SHP77 treated with DMSO at 0.1 percent for 48 hours (cell line): ENCODE results near the gene ATP4A.

Source experiments
- DNase-seq: peaks from one replicate; lab custom pipeline; 2025; lab: John Stamatoyannopoulos, UW

ATP4A gene

DNA sequence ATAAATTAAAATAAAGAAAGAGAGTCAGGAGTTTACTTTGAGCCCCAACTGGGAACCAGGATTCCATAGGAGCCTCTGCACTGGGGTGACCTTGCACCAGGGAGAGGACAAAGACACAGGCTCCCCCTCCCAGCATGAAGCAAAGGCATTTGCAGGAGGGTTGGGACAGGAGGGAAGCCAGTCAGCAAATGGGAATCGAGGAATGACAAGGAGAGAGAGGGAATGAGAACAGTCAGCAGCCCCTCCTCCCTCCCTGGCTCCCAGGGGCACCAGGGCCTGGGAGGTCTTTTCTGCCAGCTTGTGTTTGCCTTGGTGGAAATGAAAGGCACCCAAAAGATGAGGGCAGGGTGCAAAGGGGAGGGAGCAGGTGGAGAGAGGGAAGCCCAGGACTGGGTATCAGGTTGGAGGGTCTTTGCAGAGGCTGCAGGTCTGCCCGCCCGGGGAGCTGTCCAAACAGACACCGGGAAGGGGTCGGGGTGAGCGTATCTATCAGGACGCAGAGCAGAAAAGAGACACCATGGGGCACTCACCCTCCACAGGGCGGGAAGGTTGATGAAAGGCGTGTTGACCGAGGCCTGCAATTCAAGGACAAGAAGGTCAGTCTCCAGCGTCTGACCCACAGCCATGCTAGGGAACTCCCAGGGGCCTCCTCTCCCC is 39.1 kb downstream of the ATP4A start:
- no peak for DNase-seq

DNA sequence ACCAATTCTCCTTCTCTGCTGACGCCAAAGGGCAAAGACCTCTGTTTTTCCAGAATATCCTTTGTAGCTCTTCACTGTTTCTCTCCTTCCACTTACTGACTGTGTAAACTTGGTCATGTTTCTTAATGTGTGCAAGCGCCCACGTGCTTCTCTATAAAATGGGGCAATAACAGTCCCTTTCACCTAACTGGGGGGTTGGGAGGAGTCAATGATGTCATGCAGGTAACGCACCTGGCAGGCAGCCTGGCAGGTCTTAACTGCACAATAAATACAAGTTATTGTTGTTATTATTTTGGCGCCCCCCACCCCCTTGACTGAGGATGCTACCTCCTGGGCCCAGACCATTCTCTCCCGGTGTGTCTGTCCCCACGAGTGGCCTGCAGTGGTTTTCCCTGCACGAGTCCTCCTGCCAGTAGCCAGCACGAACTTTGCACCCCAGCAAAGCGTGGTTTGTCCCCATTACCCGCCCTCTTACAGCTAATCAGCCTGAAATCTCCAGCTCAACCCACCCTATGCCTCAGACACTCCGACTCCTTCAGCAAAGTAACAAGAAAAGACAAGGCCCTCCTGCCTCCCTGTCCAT is 40.6 kb downstream of the ATP4A start:
- DNase-seq, result no peak

DNA sequence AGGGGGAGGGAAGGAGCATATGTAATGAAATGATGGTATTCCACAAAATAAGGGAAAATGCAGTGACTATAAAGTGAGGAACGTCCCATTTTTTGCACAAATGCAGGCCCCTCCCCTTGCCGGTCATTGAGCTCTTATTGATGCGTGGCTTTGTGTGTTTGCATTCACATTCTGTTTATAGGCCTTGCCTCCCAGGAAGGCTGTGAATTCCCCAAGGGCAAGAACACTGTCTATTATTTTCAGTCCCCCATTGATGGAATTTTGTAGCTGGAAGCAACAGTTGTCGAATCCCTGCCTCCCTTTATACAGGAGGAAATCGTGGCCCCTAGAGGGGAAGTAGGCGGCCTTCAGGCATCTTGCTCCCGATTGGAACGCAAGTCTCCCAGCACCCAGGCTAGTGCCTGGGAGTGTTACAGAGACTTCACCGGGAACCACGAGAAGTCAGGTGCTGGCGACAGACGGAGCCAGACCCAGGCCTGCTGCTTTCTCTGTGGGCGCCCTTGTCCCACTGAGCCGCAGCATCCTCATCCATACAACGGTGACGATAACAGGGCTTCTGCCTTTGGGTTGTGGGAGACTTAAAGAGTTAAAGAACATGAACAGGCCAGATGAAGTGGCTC is 42.2 kb downstream of the ATP4A start:
- no peak for DNase-seq

DNA sequence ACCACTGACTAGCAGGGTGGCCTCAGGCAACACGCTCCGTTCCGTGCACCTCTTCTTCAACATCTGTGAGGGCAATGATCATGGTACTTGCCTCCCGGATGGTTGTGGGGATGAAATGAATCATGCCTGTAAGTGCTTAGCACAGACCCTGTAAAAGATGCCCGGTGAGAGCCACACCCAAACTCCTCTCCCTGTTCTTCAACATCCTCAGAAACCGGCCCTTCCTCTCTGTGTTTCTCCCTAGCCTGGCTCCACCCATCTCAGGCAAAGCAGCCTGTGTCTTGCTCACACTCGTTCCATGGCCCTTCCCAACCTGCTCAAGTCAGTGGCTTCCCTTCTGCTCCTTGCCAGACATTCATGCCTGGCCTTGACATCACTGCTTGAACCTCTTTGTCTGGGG is 44.2 kb downstream of the ATP4A start:
- no peak for DNase-seq

DNA sequence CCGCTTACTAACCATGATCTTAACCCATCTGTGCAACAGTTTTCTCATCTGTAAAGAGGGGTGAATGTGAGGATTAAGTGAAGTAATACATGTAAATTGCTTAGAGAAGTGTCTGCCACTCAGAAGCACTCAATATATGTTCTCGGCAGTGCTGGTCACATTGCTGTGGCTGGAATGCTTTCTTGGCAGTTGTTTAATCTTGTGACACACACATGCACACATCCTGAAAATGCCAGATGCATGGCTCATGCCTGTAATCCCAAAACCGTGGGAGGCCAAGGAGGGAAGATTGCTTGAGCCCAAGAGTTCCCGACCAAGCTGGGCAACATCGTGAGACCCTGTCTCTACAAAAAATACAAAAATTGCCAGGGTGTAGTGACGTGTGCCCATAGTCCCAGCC is 45.1 kb downstream of the ATP4A start:
- no peak for DNase-seq

DNA sequence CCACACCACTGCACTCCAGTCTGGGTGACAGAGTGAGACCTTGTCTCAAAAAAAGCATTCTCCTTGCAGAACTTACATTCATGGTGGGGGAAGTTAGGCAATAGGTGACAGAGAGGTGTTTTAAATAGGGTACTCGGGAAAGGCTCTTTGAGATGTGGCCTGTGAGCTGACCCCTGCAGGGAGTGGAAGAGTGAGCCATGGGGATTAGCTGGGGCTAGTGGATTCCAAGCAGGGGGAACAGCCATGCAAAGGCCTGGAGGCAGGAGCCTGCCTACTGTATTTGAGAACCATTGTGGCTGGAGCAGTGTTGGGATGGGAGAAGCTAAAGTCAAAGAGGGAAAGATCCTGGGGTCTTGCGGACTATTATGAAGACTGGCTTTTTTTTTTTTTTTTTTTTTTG is 46.1 kb downstream of the ATP4A start:
- DNase-seq, result no peak

DNA sequence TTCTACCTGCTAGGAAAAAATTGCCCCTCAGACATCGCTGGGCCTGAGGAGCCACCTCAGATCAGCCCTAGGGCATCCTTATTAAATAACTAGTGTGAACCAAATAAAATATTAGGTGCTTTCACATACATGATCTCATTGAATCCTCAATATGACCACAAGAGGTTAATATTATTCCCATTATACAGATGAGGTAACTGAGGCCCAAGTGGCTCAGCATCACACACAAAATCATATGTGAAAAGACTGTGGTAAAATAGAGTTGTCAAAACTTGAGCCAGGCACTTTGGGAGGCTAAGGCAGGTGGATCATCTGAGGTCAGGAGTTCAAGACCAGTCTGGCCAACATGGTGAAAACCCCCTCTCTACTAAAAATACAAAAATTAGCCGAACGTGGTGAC is 47.1 kb downstream of the ATP4A start:
- DNase-seq, result no peak

DNA sequence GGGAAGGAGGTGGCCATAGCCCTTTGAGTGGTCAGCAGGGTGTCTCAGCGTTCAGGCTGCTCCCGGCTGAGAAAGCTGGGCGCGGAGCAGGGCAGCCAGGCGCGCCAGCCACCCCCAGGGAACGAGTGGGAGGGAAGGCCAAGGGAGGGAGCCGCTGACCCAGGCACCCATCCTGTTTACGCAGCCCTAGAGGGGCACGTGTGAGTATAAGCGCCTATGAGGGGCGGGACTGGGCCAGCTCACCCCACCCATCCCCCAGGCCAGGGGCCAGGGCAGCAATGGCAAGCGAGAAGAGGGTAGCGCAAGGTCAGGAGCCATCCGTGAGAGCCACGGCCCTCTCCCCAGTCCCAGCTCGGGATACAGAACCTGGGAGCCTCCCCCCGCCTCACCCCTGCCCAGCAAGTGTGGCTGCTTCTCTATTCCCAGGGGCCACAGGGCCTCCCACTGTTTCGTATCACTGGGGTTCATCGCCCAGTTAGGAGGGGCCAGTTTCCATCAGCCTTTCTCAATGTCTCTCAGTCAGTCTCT is 49.1 kb downstream of the ATP4A start:
- DNase-seq, result no peak

DNA sequence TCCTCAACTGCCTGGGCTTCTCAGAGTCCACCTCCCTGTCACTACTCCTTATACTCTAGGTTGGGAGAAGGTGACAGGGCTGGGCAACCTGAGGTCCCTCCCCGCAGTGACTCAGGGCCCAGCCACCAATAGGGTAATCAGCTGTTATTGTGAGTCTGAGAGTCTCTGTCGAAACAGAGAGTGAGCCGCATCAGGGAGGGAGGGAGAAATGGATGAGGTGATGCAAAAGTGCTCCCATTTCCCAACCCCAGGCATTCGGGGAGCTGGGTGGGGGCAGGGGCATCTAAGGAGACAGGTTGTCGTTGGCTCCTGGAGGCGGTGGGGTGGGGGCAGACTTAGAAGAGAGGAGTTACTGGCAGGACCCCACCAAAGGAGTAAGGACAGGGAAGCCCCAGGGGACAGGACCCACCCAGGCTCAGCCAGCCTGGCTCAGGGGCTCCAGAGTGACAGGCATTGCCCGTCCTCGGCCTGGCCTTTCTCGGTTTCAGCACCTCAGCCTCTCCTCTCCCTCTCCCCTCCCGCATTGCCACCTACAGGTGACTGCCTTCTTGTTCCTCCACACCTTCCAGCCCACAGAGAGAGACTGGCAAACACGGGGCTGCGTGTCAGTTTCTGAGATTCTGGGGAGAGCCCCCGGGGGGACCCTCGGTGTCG is 49.7 kb downstream of the ATP4A start, which contains the start of gene DMKN:
TSS of gene DMKN (minus strand) at position 22 of the 654 bp plus-strand sequence. CDS start 174 bp downstream, outside the sequence.
- DNase-seq, result no peak

DNA sequence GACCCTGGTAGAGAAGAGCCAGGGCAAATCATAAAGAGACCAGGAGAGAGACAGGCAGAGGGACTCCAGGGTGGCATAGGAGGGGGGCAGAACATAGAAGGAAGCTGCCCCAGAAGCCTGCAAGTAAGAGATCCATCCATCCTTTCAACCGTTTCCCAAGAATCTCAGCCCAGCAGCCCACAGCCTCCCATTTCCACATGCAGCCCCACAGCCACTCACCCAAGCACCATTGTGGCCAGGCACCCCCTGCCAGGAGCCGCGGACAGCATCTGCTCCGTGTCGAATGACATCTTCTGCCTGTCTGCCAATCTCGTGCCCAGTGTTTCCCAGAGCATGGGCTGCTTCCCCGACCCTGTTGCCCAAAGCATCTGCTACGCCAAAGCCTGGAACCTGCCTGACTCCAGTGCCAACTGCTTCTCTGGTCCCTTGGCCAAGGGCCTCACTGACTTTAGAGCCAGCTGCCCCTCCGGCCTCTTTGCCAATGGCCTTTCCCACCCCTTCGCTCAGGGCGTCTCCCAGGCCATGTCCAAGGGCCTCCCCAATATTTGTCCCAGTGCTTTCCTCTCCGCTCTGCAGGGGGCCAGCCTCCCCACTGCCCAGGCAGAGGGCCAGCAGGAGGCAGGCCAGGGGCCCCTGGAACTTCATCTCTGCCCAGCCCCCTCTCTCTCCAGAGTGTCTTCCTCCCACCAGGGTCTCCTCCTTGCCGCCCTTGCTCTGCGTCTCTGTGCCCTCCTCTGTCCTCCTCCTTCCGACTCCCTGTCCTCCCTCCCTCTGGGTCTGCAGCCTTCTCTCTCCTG is 50.4 kb downstream of the ATP4A start:
- DNase-seq, result no peak

DNA sequence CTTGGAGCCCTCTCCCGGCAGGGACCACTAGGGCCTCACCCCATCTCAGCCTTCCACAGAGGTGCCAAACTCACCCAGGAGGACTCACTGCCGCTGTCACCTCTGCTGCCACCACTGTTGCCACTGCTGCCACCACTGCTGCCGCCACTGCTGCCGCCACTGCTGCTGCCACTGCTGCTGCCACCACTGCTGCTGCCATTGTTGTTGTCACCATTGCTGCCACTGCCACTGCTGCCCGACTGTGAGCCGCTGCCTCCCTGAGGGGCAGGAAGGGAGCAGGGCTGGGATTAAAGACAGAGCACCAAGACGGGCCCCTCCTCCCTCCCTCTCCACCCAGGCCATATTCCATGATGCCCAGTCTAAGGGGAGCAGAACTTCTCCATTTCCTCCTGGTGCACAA is 52.1 kb downstream of the ATP4A start:
- DNase-seq, result no peak

DNA sequence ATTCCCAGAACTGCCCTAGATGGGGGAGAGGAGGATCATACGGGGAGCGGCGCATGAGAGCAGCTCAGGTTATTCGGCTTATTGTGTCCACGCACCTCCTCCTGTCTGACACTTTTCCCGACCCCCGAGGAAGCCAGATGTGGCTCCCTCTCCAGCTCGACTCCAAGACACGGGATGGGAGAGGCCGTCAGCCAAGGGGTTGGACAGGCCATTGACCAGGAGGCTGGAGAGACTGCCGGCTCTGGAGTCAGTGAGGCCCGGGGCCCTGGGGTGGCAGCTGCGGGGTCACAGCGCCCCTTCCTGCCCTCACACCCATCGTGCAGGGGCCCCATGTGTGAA is 52.9 kb downstream of the ATP4A start:
- no peak for DNase-seq

DNA sequence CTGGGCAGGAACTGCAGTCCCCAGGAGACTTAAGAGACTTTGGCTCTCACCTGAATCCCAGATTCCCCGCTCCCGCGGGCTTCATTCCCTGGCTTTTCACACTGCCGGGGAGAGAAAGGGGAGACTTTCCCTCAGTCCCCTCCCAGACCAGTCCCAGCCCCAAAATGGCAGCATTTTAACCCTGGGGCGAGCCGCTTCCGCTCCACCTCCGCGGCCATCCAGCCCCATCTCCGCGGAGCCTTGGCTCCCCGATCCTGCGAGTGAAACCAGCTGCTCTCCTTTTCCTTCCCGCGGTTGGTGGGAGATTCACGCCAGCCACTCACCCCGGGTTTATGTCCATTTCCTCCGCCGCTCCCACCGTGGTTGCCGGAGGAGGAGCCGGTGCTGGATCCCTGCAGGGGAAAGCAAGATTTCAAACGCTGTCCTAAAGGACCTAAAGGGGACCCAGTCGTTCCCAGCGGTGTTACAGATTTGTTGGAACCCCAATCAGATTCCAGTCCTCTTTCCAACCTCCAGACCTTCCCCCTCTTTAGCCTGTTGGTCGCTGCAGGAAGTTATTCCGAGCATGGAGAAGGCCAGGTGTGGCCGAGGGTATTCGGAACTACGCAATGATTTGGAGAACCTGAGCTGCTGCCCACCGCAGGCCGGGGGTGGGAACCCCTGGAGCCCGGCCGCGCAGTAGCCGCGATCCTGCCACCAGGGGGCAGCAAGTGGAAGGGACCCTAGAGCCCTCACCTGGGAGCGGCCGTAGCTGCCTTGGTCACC is 53.4 kb downstream of the ATP4A start:
- no peak for DNase-seq

DNA sequence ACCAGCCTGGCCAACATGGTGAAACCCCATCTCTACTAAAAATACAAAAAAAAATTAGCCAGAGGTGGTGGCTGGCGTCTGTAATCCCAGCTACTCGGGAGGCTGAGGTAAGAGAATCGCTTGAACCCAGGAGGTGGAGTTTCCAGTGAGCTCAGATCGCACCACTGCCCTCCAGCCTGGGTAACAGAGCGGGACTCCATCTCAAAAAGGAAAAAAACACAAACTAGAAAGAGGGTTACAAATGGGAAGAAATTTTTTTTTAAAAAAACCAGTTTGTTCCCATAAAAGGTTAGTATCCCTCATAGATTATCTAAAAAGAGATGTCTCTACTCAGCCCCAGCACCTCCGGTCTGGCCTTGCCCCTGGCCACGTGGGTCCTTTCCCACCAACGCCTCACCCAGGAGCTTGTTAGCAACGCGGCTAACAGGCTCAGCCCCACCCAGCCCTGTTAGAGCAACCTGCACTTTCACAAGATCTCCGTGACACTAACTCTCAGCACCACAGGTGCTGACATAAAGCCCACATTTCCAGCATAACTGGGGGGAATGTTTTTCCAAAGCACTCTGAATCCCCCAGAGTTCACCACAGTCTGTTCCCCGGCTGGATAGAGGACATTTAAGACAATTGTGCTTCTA is 54.3 kb downstream of the ATP4A start:
- DNase-seq, result no peak

DNA sequence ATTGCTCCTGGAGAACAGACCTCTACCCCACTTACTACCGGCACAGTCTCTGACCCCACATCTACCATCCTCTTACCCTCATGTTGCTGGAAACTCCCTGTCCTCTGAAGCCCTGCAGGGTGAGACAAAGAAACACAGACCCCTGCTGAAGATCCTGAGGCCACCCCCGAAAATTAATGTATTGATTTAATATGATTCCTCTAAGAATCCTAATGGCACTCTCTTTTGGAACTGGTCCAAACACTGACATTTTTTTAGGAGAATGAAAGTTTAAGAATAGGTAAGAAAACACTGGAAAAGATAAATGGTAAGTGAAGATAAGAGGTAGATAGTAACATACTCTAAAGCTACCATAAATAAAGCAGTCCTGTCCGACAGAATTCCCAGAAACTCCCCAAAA is 55.3 kb downstream of the ATP4A start:
- no peak for DNase-seq

DNA sequence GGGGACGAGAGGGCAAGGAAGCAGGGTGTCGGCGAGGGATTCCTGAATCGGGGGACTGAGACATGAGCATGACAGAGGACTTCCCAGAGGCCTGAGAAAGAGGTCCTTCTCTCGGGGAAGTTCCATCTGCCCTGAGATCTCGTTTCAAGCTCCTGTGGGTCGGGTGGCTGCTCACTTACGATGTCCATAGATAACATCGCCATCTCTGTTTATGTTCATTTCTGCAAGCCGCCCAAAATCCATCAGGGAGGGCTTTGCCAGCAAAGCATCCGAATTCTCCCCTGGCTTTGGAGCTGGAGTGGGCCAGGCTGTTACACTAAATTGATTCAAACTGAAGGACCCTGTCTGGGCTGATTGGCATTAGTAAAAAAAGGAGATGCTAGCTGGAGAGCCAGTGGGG is 55.9 kb downstream of the ATP4A start:
- no peak for DNase-seq

DNA sequence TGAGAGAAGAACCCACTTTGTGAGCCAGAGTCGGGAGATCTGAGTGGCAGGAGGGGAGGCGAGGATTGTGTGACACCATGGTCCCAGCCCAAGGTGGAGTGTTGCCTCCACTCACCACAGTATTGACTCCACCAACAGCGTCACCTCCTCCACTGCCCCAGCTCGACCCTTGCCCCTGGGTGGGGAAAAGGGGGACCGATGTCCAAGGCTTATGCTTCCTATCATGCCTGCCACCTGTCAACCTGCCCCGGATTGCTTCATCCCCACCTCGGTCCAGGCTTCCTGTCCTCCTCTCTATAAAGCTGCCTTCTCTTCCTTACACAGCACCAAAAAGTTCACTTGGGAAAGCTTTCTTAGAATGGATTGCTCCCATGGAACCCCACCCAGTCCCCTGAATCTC is 57.4 kb downstream of the ATP4A start:
- DNase-seq, result no peak

DNA sequence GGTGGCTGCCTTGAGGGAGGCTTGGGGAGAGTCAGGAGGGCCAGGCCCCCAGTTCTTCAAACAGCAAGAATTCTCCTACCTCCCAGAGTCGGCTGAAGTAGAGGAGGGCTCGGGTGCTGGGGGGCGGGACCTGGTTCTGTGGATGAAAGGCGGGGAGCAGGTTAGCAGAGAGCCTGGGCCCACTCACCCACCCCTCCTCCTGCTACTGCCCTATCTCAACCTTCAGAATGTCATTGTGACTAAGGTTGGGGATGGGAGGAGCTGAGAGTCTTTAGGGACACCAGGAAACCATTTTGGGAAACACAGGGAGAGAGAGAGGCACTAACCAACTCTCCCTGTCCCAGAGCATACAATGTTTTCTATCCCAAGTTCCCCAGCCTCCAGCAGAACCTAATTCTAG is 60.7 kb downstream of the ATP4A start:
- no peak for DNase-seq

DNA sequence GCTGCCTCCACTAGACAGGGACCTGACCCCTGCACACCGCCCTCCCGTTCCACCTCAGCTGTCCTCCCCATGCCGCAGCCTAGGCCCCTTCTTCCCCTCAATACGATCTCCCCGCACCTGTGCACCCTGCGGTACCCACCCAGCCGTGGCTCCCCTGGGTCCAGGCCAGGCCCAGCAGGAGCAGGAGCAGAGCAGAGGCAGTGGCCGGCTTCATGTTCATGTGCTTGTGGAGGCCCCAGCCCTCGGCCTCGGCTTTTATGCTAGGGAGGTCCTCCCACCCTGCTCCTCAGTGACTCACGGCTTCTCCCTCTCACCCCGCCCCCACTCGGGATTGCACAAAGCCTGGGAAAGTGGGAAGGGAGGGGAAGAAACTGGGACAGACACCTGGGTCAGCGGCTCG is 61.8 kb downstream of the ATP4A start:
- DNase-seq, result no peak

DNA sequence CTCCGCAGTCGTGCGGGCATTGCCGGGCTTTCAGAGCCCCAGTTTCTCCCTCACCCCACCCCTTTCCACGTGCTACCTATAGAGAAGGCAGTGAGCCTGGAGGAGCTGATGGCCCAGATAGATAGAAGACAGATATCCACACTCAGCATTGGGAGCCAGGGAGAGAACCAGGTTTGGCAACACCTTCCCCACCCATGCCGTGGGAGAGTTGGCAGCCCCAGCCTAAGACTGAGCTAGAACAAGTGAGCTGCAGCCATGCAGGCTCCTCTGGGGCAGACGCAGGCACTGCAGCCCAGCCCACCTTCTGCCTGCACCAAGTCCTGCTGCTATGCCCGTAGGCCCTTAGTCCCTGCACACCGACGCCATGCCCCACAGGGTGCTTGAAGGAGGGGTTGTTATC is 62.8 kb downstream of the ATP4A start:
- no peak for DNase-seq
